GM19438 (cell line): ENCODE data around the gene SUPT20HL2.
"Not testable (repeated sequence)": the region's sequence is repeated elsewhere in the genome, so short reads cannot be mapped to it uniquely, and the experiment has no call there.

Experiments
- ATAC-seq: cut with Tn5 transposase; IDR thresholded peaks from one replicate; pipeline ENCODE4 v1.9.1; 2021; ENCODE audit warnings: low read depth; ENCODE audit not compliant: unreplicated experiment

Gene SUPT20HL2

DNA sequence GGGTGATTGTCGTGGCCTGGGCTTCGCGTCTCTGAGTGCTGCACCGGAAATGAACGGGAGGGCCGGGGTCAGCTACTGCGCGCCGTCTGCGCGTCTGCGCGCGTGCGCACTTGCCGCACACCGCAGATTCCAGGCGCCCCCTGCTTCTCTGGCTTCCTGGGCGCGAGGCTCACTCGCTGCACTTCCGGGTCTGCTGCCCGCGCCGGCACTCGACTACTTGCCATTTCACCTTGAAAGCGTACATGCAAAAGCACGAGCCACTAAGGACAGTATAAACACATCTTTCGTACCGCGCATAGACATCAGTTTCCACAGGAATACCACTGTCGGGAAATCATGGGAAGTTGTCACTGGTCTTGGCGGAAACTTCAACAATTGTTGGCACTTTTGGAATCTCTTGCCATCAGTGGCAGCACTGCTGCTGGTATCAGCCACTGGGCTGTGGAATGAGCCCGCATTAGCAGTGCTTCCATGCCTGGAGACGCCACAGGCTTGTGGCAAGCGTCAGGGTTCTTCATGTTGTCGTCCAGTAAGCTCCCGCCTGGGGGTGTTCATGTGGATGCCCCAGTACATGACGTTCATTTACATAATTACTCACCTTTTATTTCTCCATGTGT lies at the start of gene SUPT20HL2:
Gene SUPT20HL2 (minus strand): TSS at position 51 of the 617 bp plus-strand sequence. CDS start 754 bp downstream, outside the sequence.
- ATAC-seq, result no peak

- ATAC-seq, result not testable (repeated sequence)
These were observed 48.3 kb upstream of the SUPT20HL2 start for GRCh38 chrX:24362089-24362745.

DNA sequence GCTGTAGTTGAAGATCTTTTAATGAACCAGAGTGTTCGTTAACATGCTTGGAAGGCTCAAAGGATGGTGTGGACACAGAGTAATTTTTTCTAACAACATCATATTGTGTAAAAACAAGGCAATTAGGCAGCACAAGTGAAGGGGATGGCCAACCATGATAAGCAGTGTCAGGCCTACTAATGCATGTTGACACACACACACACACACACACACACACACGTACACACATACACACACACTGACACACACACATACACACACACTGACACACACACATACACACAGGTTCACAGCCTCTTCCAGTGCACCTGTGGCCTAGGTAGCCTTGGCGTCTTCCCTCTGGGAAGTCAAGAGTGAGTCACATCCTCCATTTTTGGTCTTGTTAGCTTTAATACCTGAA lies 46.4 kb upstream of the SUPT20HL2 start, which contains the start of gene SUPT20HL1:
Gene SUPT20HL1 (plus strand): TSS at position 368 of the 400 bp plus-strand sequence. CDS start 2,122 bp downstream, outside the sequence.
- no peak for ATAC-seq

DNA sequence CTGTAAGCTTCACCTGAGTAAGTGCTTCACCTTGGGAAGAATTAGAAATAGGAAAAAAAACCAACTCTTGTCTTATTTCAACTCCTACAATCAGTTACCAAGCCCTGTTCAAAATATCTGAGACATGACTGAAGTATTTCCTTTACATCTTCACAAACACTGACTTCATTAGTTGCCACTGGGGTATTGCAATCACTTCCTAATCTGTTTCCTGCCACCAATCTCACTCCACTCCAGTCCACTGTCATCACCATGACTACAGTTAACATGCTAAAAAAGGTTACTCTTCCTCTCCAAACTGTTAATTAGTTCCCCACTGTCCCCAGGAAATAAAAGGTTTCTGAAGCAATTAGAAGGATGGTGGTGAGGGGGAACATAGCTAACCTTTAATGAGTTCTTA lies 43.2 kb upstream of the SUPT20HL2 start:
- ATAC-seq, result no peak

GRCh38 chrX:24355095-24355494 lies 41.2 kb upstream of the SUPT20HL2 start:
- ATAC-seq, result no peak

DNA sequence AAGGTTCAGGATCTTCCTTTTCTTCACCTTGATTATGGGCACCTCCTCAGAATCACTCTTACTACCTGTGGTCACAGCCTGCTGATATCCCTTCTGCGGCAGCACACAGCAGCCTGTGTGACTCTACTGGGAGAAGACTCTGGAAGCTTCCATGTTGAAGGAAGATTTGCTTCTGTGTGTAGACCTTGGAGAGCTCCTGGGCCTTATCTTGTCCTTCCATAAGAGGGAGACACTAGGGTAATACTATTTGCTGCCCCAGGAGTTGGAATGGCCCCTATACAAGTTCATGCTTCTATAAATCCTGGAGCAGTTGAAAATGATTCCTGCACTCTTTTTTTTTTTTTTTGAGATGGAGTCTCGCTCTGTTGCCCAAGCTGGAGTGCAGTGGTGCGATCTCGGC lies 36.3 kb upstream of the SUPT20HL2 start:
- no peak for ATAC-seq

- ATAC-seq, result no peak
These were observed 34.0 kb upstream of the SUPT20HL2 start for GRCh38 chrX:24347881-24348280.

GRCh38 chrX:24343719-24344118 lies 29.9 kb upstream of the SUPT20HL2 start:
- ATAC-seq, result no peak

- no peak for ATAC-seq
These were observed 27.9 kb upstream of the SUPT20HL2 start for GRCh38 chrX:24341795-24342194.

GRCh38 chrX:24340501-24340900 lies 26.6 kb upstream of the SUPT20HL2 start:
- no peak for ATAC-seq

DNA sequence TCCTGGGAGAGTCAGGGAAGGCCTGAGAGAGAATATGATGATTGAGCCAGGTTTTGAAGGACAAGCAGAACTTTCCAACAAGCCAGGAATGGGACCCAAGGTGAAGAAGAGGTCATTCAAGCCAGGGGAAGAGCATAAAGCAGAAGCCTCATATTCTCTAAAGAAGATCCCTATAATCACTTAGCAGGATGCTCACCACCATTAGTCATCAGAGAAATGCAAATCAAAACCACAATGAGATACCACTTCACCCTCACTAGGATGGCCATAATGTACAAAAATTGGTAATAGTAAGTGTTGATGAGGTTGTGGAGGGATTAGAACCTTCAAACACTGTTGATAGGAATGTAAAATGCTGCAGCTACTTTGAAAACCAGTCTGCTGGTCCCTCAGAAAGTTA lies 26.0 kb upstream of the SUPT20HL2 start:
- ATAC-seq, result no peak

DNA sequence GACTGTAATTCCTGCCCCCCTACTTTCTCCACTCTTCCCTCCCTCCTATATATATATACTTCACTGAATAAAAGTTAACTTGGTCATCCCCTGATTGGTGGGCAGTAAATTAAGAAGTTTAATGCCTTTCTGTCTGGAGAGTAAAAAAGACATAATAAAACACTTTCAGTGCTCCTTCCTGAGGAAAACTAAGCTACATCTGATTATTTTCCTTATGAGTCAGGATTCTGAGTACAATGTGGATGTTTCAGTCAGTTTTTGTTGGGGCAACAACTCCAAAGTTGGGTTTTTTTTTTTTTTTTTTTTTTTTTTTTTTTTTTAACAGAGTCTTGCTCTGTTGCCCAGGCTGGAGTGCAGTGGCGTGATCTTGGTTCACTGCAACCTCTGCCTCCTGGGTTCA lies 22.0 kb upstream of the SUPT20HL2 start:
- no peak for ATAC-seq

DNA sequence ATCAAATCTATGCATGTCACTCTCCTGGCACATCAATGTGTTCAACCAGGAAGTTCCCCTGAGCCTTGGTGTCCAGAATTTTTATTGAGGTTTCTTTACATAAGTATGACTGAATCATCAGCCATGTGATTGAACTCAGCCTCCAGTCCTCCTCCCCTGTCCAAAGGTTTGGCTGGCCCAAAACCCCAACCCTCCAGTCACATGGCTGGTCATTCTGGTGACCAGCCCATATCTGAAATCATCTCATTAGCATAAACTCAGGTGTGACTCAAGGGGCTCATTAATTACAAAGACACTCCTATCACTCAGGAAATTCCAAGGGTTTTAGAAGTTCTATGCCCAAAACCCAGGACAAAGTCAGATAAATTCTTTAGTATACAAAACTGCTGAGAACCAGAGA lies 20.6 kb upstream of the SUPT20HL2 start:
- no peak for ATAC-seq

GRCh38 chrX:24333371-24333770 lies 19.5 kb upstream of the SUPT20HL2 start:
- ATAC-seq, result no peak

- ATAC-seq, result no peak
These were observed 19.0 kb upstream of the SUPT20HL2 start for GRCh38 chrX:24332878-24333277.

DNA sequence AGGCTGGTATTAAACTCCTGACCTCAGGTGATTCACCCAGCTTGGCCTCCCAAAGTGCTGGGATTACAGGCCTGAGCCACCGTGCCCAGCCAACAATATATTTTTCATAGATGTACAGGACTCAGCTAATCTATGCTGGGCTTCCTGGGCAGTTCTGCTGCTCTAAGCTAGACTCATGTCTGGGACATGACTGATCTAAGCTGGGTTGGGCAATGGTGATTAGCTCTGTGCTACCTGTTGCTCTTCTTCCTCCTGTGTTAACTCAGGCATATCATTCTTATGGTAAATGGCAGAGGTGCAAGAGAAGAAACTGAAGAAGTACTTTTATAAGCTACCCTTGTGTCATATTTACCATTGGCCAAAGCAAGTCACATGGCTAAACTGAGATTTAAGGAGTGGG lies 11.4 kb upstream of the SUPT20HL2 start:
- ATAC-seq, result no peak

DNA sequence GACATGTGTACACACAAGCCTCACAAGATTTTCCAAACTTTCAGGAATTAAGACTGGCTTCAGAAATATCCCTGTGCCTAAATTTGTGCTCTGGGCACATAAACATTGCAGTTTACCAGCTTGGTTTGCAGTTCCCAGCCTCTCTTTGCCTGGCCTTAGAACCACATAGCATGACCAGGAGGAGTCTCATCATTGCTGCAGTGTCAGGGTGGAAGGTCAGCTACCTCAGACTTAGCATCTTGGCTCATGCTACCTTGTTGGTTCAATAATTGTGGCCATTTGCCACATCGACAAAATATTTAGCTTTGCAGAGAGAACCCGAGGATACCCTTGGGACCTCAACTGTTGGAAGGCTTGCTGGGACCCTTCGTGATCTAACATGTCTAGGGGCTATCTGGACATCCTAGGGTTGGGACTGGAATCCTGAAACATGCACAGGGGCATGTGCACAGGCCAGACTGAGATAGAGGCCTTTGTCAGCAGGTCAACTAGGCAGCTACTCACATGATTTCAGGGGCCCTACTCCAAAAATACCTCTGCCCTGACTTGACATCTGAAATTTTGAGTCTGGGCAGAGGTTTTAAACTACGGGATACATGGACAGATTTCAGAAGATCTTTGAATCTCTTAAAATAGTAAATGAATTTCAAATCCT lies 8.0 kb upstream of the SUPT20HL2 start:
- no peak for ATAC-seq

DNA sequence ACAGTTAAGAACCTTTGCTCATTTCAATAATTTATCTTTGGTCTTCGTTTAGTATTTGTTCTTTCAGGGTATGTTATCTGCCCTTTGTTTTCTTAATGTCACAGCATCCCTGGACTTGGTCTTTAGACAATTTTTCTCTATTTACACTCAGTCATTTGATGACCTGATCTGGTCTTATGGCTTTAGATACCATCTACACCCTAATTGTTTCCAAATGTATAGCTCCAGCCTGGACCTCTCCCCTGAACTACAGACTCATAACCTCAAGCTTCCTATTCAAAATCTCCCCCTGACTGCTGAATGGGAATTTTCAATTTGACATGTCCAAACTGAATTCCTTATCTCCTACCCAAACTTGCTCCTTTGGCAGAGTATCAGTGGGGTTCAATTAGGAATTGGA lies 3.7 kb upstream of the SUPT20HL2 start:
- ATAC-seq, result no peak

DNA sequence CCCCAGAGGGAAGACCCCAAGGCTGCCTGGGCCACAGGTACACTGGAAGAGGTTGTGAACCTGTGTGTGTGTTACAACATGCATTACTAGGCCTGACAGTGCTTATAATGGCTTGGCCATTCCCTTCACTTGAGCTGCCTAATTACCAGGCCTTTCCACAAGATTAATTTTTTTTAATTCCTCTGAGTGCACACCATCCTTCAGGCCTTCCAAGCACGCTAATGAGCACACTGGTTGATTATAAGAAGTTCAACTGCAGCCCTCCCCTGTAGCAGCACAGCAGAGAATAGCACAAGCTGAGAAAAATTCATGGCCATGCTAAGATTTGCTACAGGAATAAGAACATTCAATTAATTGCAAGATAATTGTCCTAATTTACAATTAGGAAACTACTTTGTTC lies 2.2 kb upstream of the SUPT20HL2 start:
- ATAC-seq, result no peak

DNA sequence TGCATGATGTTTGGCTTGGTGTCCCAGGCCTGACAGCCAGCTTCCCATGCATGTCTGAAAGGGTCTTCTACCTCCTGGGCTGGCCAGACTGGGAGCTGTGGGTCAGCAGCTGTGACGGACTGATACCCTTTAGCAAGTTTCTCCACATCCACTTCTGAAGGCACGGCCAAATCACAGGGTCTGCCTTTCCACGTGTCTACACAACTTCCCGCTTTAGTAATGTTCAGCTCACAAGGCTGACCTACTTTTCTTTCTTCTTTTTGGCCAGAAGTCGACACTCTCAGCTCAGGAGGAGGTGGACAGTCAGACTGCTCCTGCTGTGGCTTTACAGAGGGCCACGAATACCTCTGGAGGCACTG lies 1.6 kb downstream of the SUPT20HL2 start:
- not testable (repeated sequence) for ATAC-seq

GRCh38 chrX:24311507-24312248 lies 2.2 kb downstream of the SUPT20HL2 start:
- ATAC-seq, result not testable (repeated sequence)
